GM19240 (cell line): Measurements from ENCODE around the gene MNT.
A peak's percentile ranks its signal among the peaks of the same experiment; 100 is the strongest.

Source experiments
- DNase-seq: peaks from one replicate; pipeline ENCODE4 v3.0.0; 2011; ENCODE audit warnings: low spot score; ENCODE audit not compliant: insufficient read length

The MNT gene

DNA sequence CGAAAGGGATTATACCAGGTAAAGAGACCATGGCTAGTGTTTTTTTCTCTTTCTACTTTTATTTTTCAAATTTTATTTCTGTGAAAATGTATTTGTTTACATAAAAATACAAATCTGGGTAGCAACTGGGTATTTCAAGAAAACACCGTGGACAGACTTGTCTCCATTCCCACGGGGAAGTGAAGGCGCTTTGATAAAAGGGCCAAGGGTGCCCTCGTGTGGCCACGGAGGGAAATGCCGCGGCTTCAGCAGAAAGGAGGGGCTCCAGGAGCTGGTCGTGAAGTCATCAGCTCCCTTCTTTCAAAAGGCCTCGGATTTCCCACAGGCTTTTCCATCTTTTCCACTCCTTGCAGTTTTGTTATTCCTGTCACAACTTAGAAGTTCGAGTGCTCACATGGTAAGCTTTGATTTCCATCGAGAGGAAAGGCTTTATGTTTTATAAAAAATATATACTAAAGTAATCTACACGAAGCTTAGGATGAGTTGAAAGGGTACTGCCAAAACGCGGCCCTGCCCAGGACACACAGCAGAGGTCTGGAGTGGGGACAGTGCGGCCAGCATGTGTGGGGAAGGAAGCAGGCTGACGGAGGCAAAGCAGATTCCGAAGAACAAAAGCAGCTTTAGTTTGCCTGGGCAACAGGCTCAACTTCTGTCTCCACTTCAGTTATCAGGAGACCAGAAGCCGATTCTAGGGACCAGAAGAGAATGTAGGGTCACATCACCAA is 15.3 kb upstream of the MNT start:
- peak; percentile 86 for DNase-seq

GRCh38 chr17:2415081-2415480 is 14.2 kb upstream of the MNT start:
- no peak for DNase-seq

GRCh38 chr17:2414446-2415064 is 13.7 kb upstream of the MNT start:
- no peak for DNase-seq

DNA sequence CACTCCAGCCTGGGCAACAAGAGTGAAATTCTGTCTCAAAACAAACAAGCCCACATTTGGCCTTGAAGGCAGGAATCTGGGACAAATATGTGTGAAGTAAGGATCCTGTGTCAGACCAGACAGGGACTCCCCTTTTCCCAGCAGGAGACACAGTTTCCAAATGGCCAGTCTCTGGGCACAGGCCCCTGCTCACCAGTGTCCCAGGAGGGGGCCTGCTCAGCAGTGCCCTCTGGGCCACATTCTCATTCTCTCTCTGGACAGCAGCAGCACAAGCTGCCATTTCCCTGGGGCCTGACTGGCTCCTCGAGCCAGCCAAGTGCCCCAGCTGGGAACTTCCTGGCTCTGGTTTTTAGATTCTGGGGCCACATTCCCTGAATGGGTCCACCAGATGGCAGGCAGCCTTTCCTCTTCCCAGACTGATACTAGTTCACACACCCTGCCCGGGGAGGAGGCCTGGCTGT is 11.7 kb upstream of the MNT start:
- DNase-seq: no peak

GRCh38 chr17:2410951-2411350 is 10.1 kb upstream of the MNT start:
- no peak for DNase-seq

- no peak for DNase-seq
Observed at GRCh38 chr17:2406903-2407790, 6.3 kb upstream of the MNT start.

- no peak for DNase-seq
Observed at GRCh38 chr17:2406271-2406902, 5.5 kb upstream of the MNT start.

DNA sequence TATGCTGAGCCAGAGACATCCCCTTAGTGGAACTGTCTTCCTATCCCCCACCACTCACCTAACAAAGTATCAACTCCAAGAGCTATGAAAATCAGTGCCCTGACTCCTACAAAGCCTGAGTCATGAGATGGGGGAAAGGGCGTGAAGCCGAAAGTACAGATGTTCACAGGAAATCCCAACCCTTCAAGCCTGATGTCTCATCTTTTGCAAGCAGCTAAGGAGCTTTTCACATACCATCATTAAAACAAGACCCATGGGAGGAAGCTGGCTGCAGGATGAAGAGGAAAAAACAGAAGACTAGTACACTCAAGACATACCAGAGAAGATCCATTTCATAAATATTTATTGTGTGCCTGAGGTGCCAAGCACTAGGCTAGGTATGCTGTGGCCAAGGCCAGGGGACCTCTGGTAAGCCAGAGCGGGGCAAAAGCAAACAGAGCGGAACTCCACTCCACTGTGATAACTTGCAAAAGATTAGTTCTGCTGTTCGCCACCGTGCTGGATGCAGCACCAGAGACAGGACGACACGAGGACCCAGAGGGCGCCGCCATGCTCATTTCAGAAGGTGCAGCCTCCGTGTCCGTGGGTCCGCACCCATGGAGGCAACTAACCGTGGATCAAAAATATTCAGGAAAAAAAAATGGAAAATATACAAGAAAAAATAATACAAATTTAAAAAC is 4.5 kb upstream of the MNT start:
- DNase-seq: no peak

DNA sequence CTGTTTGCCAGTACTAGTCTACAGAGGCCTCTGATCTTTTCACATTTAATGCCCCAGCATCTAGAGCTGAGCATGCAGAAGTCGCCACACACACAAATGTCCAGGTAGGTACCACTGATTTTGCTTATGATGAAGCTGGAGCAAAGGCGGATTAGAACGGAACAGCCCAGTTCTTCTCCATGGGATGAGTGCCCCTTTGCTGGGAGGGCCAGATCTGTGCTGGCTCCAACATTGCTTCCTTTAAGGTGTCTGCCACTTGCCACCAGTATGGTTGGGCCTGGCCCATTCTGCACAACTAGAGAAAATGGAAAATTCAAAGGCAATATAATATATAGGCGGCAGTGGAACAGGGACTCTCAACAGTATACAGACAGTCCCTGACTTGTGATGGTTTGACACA is 2.2 kb upstream of the MNT start:
- DNase-seq: no peak

DNA sequence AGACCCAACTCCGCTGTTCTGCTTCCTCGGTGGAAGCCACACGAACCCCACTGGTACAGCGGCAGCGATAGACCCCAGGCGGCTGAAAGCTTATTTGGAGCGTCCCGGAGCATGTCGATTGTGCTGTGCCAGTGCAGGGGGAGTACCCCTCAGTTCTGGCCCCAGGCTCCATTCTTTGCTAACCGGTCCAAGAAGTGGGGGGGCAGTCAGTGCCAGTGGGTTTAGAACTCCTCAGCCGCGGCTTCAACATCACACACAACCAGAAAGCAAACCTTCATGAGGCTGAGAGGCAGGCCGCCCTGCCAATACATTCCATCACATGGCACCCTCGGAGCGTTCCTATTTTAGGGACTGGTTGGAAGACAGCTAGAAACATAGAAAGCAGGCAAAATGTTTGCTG is 1.7 kb upstream of the MNT start:
- no peak for DNase-seq

GRCh38 chr17:2401426-2402221 is 764 bp upstream of the MNT start:
- DNase-seq: peak; percentile 90

- no peak for DNase-seq
Observed at GRCh38 chr17:2400474-2400866, 390 bp downstream of the MNT start.

DNA sequence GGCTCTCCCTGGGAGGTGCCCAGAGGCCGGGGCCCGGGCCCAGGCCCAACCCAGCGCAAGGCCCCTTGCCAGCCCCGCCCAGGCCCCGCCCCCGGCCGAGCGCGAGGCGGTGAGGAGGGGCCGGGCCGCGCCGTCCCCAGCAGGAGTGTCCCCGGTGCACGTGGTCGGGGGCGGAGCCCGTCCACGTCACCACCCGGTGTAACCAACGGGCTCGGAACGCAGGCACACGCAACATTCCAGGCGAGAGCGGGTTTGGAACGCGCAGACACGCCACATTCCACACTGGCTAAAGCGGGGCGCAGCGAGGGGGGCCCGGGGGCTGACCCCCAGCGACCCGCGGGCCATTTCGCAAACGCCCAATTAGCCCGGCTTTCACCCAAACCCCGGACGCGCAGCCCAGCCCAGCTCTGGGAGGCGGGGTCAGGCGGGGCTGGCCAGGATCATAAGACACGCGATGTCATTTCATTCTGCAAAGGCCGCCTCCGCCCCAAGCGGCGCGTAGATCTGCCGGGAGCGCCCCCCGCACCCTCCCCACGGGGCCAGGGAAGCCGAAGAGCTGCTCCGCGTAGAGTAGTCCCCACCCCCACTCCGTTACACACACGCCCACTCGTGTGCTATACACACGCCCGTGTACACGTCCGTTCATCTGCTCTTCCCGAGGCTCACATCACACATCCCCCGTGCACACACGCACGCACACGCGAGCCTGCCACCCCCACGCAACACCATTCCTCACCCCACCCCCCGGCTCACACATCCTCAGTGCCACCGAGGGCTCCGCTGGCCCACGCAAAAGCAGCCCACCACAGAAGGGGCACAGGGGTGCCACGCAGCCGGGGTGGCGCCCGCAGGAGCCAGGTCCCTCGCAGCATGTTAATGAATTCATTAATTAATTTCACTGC is 1.0 kb downstream of the MNT start:
- peak; percentile 75 for DNase-seq

GRCh38 chr17:2398655-2399571 is 1.9 kb downstream of the MNT start:
- DNase-seq: no peak

GRCh38 chr17:2398182-2398581 is 2.7 kb downstream of the MNT start:
- no peak for DNase-seq

- DNase-seq: no peak
Observed at GRCh38 chr17:2397247-2398171, 3.4 kb downstream of the MNT start.

DNA sequence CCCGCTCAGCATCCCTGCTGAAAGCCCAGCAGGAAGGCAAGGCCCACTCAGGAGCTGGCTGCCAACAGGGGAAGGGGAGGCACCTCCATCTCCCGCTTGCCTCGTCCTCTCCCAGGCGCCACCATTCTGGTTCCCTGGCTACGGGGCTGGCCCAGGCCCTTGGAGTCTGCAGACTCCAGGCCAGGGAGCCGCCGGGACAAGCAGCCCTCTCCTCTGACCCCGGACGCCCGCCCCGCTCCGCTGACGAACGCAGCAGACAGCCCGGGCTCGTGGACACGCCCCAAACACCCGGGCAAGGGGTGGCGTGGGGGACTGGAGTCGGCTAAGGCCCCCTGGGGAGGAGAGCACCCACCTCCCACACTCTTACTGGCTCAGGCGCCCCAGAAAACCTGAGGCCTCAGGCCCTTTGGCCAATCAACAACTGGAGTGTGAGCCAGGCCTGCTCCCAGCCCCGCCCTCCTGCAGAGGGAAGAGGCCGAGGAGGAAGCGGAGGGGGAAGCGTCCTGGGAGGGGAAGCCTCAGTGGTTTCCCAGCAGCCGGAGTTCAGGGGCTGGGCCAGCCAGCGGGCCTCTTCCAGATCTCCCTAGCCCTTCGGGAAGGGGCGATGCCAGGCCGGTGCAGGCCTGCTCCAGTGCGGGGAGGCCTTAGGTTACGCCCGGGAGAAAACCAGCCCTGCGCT is 4.2 kb downstream of the MNT start:
- no peak for DNase-seq
